HG03108 (cell line): ENCODE data around the gene ECI1.
"Not testable (repeated sequence)": the region's sequence is repeated elsewhere in the genome, so short reads cannot be mapped to it uniquely, and the experiment has no call there.

Source experiments
- ATAC-seq: cut with Tn5 transposase; IDR thresholded peaks from one replicate; pipeline ENCODE4 v1.9.1; 2021; ENCODE audit warnings: moderate library complexity; ENCODE audit not compliant: unreplicated experiment

The ECI1 gene

DNA sequence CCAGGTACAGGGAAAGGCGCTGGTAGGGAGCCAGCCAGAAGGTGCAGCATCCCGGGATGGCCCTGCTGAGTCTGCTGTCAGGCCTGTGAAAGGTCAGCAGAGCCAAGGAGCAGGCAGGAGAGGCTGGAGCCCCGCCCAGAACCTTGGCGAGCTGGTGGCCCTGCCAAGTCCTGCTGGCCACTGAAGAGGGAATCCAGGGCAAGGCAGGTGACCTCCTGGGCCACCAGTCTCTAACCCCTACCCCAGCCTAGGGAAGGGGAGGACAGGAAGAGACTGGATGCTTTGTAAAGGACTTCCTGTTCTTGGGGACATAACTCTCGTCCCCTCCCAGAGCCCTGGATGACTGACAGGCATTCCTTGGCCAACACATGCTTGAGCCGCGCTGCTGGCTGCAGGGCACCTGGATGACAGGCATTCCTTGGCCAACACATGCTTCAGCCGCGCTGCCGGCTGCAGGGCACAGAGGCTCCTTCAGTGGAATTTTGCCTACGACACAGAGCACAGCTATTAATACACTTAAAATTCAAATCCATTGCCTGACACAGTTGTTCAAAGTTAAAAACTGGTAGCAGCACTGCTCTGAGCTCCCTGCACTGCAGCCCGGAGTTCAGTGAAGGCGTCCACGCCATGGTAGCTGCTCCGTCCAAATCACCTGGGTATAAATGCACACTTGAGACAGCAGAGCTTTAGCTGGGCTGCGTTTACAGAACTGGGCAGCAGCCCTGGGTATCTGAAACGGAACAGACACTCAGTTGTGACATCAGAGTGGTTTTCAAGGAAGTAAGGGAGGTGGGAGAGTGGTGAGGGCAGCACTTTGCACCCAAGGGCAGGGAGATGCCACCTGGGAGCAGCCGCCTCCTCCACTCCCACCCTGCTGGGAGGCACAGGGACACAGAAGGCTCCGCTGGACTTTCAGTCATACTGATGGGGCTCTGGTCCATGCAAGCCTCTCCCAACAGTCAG is 38.7 kb downstream of the ECI1 start:
- no peak for ATAC-seq

DNA sequence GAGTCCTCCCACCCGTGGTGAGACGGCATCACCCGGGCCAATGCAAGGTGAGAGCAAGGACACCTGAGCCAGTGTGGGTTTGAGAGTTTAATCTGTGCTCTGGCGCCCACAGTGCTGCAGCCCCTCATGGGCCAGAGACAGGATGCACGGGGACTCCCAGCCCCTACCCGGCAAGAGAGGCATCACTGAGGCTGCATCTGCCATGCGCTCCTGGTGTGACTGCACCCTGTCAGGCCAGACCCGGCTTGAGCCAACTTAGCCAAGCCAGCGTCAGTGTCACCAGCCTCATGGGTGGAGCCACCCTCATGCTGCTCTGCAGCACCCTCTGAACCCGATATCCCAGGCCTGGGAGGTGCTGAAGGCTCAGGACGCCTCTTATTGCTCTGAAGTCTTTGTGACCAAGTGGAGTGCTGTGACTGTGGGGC is 39.5 kb downstream of the ECI1 start:
- no peak for ATAC-seq

DNA sequence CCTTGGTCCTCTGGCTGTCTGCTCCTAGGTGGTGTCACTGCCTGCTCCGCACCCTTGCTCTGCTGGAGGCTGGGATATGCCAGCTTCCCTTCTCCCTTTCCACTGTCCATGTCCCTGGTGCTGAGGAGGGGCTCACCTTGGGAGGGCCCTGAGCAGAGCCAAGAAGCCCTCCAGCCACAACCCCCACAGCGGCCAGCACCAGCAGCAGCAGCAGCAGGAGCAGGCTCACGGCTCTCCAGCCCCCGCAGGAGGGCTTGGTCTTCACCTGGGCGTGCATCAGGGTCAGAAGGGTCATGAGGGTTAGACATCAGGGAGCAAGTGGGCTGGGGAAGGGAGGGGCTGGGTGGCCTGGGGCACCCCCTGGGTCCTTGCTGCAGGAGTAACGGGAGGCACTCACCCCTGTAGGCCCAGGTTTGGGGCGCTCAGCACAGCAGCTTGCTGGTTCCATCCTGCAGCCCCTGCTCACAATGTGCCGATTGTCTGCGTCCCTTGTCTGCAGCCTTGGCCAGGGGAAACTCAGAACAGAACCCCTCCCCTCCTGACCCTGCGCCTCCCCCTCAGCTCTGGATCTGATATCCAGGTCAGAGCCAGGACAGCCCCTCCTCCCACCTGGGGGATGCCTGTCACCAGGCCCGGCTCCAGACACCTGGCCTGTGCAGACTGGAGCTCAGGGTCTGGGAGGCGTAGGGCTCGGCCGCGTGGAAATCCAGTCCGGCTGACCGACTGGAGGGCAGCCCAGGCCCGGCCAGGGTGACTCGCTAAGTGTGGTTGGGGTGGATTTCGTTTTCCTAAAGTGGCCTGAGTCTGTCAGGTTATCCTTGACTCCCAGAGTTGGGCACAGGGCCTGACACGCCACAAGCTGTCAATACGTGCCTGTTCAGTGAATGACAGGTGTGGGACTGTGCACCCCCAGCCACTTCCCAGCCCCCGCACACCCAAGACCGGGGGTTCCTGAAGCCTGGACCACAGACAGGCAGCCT is 40.7 kb downstream of the ECI1 start, which contains the start of gene BRICD5:
Gene BRICD5, minus strand, starts transcription at position 478 of the 980 bp plus-strand sequence. Its CDS starts 30 bp downstream, at position 448.
- ATAC-seq = no peak

GRCh38 chr16:2210009-2210332 is 41.4 kb downstream of the ECI1 start:
- ATAC-seq = no peak

DNA sequence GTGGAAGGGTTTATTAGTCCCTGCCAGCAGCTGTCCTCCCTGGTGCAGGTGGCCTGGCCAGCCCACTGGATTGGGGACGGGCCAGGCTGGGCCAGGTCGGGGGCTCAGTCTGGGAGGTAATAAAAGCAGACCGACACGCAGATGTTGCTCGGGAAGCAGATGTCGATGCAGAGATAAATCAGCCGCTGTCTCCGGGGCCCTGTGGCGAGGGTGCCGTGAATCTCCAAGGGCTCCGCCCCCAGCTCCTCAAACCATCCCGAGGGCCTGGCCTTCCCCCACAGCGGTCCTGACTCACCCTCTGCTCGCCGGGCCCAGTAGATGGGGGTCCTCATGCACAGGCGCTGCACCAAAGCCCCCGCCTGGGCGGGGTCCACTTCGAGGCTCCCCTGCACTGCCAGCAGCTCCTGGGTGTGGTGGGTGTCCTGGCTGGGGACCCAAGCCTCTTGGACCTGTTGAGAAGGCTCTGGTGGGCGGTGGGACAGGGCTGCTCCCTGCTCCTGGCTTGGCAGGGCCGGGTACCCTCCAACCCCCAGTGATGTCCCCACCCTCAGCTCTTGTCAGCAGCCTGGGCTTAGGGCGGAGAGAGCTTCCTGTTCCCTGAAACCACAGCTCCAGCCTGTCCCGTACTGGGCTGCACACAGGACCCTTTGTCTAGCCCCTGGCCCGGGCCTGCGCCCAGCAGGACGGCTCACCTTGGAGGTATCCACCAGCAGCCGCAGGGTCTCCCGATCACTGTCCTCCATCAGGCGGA is 42.0 kb downstream of the ECI1 start:
- no peak for ATAC-seq

- ATAC-seq = no peak
Observed at GRCh38 chr16:2208772-2209171, 42.6 kb downstream of the ECI1 start.

DNA sequence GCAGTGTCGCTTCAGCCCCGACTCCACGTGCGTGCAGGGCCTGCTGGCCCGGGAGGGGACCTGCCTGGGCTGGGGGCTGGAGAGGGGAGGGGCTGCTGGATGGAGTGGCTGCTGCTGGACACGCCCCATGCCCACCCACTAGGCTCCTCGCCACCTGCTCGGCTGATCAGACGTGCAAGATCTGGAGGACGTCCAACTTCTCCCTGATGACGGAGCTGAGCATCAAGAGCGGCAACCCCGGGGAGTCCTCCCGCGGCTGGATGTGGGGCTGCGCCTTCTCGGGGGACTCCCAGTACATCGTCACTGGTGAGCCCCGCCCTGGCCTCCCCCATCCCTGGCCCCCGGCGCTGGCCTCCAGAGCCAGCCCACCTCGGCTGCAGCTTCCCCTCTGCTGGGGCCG is 43.1 kb downstream of the ECI1 start:
- ATAC-seq = no peak

GRCh38 chr16:2207872-2208271 is 43.5 kb downstream of the ECI1 start:
- no peak for ATAC-seq

DNA sequence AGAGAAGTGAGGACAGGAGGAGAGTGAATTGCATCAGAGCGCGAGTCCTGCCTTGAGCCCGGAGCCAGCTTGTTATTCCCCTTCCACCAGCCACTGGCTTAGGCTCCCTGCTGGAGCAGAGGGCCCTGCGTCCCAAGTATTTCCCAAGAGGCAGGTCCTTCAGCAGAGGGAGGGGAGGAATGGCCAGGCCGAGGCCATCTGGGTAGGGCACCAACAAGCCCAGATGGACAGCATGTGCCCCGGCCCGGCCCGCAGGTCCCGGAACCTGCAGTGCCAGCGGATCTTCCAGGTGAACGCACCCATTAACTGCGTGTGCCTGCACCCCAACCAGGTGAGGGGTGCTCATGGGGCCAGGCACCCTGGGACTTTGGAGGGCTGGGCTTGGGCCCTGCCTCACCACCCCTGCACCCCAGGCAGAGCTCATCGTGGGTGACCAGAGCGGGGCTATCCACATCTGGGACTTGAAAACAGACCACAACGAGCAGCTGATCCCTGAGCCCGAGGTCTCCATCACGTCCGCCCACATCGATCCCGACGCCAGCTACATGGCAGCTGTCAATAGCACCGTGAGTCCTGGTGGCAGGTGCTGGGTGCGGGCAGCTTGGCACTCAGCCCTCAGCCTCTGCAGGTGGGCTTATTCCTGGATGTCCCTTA is 44.5 kb downstream of the ECI1 start:
- no peak for ATAC-seq

DNA sequence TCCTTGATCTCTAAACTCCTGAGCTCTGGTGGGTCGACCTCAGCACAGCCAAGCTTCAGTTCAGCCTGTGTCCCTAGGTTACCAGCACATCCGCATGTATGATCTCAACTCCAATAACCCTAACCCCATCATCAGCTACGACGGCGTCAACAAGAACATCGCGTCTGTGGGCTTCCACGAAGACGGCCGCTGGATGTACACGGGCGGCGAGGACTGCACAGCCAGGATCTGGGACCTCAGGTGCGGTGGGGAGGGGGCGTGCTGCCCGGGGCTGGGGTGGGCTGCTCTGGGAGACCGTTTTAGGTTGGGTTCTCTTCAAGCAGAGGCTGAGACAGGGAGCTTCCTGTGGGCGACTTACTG is 45.0 kb downstream of the ECI1 start:
- no peak for ATAC-seq

GRCh38 chr16:2205967-2206313 is 45.4 kb downstream of the ECI1 start:
- peak; percentile 4 for ATAC-seq

DNA sequence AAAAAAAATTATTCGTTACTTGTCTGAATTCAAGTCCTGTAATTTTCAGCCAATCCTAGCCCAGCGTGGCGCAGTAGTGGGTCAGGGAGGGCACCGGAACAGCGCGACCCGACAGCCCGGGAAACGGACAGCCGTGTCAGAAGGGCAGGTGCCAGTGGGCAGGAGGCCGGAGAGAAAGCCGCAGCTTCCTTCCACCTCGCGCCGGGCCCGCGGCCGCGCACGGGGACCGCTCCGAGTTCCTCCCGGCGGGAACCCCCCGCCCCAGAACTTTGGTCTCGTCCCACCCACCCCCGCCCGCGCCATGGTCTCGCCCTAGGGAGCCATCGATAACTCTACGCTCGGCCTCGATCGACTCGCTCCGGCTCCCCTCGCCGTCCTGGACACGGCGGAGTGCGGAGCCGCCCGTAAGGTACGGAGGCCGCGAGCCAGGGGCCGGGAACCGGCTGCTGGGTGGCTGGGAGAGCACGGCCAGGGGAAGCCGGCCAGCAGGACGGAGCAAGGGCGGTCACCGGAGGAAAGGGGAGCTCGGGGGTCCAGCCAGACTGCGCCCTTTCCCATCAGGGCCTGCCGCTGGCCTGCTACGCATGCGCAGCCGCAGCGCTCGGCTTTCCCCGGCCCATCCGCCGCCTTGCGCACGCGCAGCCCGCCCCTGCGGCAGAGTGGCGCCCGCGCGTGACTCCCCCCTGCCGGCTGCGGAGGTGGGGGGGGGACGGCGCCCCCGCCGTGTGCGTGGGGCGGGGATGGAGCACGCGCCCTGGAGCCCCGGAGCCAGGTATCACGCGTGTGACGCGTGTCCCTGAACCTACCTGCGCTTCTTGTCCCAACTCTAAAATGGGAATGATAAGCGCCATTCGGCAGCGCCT is 46.1 kb downstream of the ECI1 start, which contains the start of gene MLST8:
Gene MLST8, plus strand, starts transcription at position 351 of the 863 bp plus-strand sequence. CDS start 632 bp downstream, outside the sequence.
- peak; percentile 64 for ATAC-seq

DNA sequence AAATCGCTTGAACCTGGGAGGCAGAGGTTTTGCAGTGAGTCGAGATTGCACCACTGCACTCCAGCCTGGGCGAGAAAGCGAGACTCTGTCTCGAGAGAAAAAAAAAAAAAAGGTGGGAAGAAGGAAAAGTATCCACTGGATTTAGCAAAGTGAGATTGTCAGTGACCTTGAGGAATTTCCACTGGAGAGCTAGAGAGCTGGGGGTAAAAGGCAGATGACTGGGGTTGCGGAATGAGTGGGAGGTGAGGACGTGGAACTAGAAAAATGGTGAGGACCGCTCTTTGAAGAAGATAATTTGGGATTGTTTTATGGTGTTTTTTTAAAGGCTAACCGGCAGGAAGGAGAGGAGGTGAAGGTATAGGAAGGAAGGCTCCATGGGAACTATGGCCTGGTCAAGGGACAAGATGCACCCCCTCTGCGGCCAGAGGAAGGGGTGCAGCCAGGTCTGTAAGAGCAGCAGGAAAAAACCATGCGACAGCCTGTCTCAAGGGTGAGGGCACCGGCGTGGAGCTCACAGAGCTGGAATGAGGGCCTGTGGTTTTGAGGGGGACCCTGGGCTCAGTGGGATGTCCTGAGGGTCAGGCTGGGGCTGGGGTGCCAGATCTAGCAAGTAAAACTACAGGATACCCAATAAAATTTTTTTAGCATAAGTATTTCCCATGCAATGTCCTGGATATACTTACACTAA is 46.8 kb downstream of the ECI1 start:
- no peak for ATAC-seq

DNA sequence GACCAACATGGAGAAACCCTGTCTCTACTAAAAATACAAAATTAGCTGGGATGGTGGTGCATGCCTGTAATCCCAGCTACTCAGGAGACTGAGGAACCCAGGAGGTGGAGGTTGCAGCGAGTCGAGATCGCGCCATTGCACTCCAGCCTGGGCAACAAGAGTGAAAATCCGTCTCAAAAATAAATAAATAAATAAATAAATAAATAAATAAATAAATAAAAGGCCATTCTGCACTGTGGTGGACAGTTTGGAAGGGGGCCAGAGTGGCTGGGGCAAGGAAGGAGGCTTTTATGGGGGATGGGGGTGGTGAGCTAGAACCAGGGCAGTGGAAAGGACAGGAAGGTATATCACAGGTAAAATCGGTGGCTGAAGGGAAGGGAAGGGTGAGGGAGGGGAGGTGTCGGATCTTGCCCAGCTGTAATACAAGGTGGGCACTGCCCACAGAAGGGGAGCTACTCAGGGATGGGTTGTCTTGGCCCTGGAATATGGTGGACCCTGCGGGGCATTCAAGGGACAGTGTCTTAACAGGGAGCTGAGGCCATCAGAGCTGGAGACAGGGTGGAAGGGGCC is 48.2 kb downstream of the ECI1 start:
- not testable (repeated sequence) for ATAC-seq

- no peak for ATAC-seq
Observed at GRCh38 chr16:2200313-2200712, 51.1 kb downstream of the ECI1 start.

GRCh38 chr16:2199621-2200139 is 51.7 kb downstream of the ECI1 start:
- no peak for ATAC-seq

DNA sequence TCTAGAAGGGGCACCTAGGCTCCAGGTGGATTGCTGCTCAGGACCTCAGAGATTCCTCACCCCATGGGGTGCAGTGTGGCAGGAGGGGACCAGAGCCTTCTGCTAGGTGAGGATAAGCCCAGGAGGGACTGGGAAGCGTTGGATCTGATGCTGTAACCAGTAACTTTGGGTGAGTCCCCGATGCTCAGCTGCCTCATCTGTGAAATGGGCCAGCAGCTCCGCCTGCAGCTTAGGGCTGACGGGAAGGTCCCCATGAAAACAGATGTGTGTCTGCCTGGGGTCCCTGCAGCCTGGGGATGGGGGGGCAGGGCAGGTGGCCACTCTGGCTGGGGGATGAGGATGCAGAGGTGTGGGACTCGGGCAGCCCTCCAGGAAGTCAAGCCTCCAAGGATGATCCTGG is 52.3 kb downstream of the ECI1 start:
- no peak for ATAC-seq

DNA sequence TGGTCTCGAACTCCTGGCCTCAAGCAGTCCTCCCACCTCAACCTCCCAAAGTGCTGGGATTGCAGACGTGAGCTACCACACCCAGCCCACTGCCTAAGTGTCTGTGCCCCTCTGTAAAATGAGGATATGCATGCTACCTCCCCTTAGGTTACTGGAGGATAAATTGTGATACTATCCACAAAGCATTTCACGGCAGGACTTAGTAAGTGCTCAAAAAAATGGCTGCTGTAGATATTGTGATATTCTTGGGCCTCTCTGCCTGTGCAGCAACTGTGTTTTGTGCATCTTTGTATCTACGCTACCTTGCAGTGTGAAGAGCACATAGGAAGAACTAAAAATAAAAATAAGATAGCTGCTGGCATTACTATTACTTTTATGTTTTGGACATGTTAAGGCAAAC is 53.1 kb downstream of the ECI1 start:
- ATAC-seq = no peak
